Gastrocnemius medialis (tissue), 4 donors: ENCODE results near the gene SLC49A4. TPM values are rescaled to one million over a fixed set of nuclear protein-coding genes. Genes with fewer than 3 reads are reported as not detected.

Experiments
- ATAC-seq, 2 donors: fragments of 150-250 bp; one replicate each; pipeline ENCODE4 v1.9.1; 2016
- DNase-seq, 2 donors: peaks; one replicate each; pipeline ENCODE4 v3.0.0-alpha.2; 2019
- H3K27ac ChIP-seq, 4 donors: fragments of 200-600 bp; sonication (generic); 1 replicate in 1 of 4; 2 replicates in 3 of 4; pipeline ENCODE4 v1.5.1; 2016 to 2018; ENCODE audit warnings: mild to moderate bottlenecking in 2 of 4, moderate library complexity in 1 of 4
- H3K27me3 ChIP-seq, 3 donors: fragments of 200-600 bp; sonication (generic) in 2 of 3; 1 replicate in 1 of 3; 2 replicates in 2 of 3; pipeline versions ENCODE4 v1.5.1 to v1.6.0; 2016 to 2019; ENCODE audit warnings: mild to moderate bottlenecking in 1 of 3, moderate library complexity in 1 of 3
- H3K36me3 ChIP-seq, 2 donors: fragments of 200-600 bp; sonication (generic) in 1 of 2; one replicate each; pipeline ENCODE4 v1.5.1; 2017 to 2018
- H3K4me1 ChIP-seq, 2 donors: fragments of 200-600 bp; sonication (generic) in 1 of 2; one replicate each; pipeline ENCODE4 v1.5.1; 2016 to 2017; ENCODE audit warnings: mild to moderate bottlenecking in 2 of 2
- H3K4me3 ChIP-seq, 4 donors: fragments of 200-600 bp; sonication (generic) in 3 of 4; 1 replicate in 1 of 4; 2 replicates in 3 of 4; pipeline ENCODE4 v1.5.1; 2016 to 2019; ENCODE audit warnings: mild to moderate bottlenecking in 2 of 4
- H3K9me3 ChIP-seq, 3 donors: fragments of 200-600 bp; sonication (generic) in 2 of 3; 1 replicate in 1 of 3; 2 replicates in 2 of 3; pipeline ENCODE4 v1.5.1; 2016 to 2019
- POLR2A ChIP-seq, 2 donors: fragments of 450-650 bp; IDR thresholded peaks; one replicate each; pipeline ENCODE4 v1.6.1; 2017; ENCODE audit warnings: antibody characterized with exemption in 2 of 2, mild to moderate bottlenecking in 2 of 2, moderate library complexity in 2 of 2
- in situ Hi-C, 4 donors: fragments of 200-750 bp; cut with MboI; loops; one replicate each; pipeline versions ENCODE4 v1.15.0 to v1.8.0; 2017; ENCODE audit warnings: low sequenced_read_pairs in 4 of 4
- intact Hi-C: fragments of 100-400 bp; cut with DNase I; formaldehyde crosslinking; loops from one replicate; pipeline ENCODE4 v1.15.1; 2023; ENCODE audit warnings: low total_unique reads
- total RNA-seq, 4 donors: library from RNA; depleted of rRNA; stranded (reverse); fragments of >200 nt; gene quantifications; one replicate each; pipeline versions ENCODE4 v1.1.0 to v1.2.3, GENCODE V29; 2016
- TF ChIP-seq, protein P1 (sequence below), 5 experiments: fragments of 450-650 bp in 3 of 5; fragments of 200-600 bp in 2 of 5; sonication (generic) in 2 of 5; IDR thresholded peaks in 4 of 5; conservative IDR thresholded peaks in 1 of 5; 1 replicate in 4 of 5; 2 replicates in 1 of 5; pipeline ENCODE4 v1.5.1; 2016 to 2019; ENCODE audit warnings: antibody characterized with exemption in 5 of 5, mild to moderate bottlenecking in 3 of 5, moderate library complexity in 3 of 5

SLC49A4 gene
- total RNA-seq, 4 donors from 2014 or later, result 29.0 to 81.7 (median 44.8) TPM

DNA sequence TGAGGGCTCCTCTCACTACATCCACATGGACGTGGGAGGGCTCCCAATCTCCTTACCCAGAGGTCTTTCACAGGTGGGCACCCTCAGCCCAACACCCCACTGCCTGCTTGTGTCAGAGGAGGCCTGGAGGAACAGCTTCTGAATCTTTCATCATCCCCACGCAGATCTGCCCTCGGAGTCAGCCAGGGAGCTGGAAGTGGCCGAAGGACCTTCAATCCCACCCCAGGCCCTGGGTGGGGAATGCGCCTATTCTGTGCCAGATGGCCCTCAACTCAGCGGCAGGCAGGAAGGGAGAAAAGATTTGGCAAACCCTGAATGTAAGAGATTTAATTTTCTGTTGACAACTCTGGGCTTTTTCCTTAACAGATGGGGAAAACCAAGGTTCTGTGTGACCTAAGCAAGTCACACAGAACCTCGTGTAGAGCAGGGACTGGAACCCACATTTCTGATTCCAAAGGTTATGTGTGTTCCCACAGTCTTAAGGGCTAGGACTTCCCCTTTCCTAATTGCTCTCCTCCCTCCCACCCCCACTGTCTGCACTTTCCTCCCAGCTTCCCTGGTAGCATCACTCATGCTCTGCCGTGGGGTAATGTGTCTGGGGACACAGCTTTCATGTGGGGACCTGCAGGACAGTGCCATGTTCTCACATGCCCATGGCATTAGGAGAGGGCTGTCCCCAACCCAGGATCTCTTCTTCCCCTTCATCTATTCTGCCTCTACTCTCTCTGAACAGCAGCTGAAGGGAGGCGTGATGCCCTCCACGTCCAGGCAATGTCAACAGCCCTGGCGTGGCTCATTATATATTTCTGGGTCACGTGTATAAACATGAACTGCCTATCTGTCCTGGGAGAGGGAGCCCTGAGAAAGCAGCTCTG lies 134.6 kb downstream of the SLC49A4 start:
- intact Hi-C loops, result no loop called here

DNA sequence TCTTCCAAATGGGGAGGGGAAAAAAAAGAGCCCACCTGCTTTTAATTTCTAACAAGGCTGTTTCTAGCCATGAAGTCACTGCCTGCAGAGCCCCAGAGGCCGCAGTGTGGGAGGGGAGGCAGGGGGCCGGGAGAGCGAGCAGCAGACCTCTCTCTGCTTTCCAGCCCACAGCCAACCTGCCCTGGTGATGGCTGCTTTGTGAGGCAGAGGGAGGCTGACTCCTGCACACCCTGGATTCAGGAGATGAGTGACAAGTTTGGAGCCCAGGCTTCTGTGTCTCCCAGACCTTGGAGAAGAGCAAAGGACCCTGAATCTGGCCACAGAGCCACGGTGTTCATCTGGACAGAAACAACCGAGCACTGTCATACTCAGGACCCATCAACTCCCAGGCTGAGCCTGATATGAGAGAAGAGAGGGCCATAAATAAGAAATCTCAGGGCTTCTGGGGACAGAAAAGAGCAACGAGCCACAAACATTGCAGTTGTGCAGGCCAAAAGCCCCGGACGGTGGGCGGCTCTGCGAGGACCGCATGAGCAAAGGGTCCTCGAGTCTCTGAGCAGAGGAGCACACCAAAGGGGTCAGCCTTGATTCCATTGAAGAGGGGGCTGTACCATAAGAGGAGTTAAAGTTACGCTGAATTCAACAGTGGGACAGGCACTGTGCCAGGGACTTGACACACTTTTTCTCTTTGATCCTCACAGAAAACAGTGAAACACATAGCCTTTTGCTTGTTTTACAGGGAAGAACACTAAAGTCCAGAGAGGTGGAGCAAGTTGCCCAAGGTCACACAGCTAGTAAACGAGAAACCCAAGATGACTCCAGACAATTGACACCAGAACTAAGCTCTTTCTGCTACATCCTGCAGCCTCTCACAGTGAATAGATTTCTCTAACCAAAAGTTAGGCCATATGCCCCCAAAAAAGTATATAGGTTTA lies 135.5 kb downstream of the SLC49A4 start:
- intact Hi-C loops (no loop called here), in situ Hi-C loops (loop anchor here in 2 of 4 donors (25.0 kb wide), 1 partner anchor 332 kb away; no protein-coding TSS in a partner anchor)
- H3K27ac ChIP-seq, result no peak overlapping the region
- DNase-seq (no peak), ATAC-seq (no peak)
- H3K36me3 ChIP-seq, result no peaks in the 10 kb centered on the region
- no peaks in the 10 kb centered on the region for H3K27me3 ChIP-seq
- TF ChIP-seq, protein P1, sequence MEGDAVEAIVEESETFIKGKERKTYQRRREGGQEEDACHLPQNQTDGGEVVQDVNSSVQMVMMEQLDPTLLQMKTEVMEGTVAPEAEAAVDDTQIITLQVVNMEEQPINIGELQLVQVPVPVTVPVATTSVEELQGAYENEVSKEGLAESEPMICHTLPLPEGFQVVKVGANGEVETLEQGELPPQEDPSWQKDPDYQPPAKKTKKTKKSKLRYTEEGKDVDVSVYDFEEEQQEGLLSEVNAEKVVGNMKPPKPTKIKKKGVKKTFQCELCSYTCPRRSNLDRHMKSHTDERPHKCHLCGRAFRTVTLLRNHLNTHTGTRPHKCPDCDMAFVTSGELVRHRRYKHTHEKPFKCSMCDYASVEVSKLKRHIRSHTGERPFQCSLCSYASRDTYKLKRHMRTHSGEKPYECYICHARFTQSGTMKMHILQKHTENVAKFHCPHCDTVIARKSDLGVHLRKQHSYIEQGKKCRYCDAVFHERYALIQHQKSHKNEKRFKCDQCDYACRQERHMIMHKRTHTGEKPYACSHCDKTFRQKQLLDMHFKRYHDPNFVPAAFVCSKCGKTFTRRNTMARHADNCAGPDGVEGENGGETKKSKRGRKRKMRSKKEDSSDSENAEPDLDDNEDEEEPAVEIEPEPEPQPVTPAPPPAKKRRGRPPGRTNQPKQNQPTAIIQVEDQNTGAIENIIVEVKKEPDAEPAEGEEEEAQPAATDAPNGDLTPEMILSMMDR (IDR thresholded peaks at IDR 0.05 in 4 of 5, conservative IDR thresholded peaks at IDR 0.05 in 1 of 5), result no peak
- no peak for TF ChIP-seq POLR2A (IDR thresholded peaks at IDR 0.05)
- no peaks in the 10 kb centered on the region for H3K4me1 ChIP-seq
- no peak overlapping the region for H3K4me3 ChIP-seq
- no peaks in the 10 kb centered on the region for H3K9me3 ChIP-seq

More for the DNA sequence above, 134.6 kb downstream of the SLC49A4 start:
- H3K27me3 ChIP-seq, result peaks cover 0 to under 1% (median 0%) of the 10 kb centered on the region in 3 donors
- ATAC-seq (no peak), DNase-seq (no peak)
- H3K9me3 ChIP-seq, result no peaks in the 10 kb centered on the region
- in situ Hi-C loops, result loop anchor here in 2 of 4 donors (25.0 kb wide), 1 partner anchor 333 kb away; no protein-coding TSS in a partner anchor
- H3K27ac ChIP-seq, result no peak overlapping the region
- H3K4me1 ChIP-seq, result no peaks in the 10 kb centered on the region
- H3K36me3 ChIP-seq, result no peaks in the 10 kb centered on the region
- no peak overlapping the region for H3K4me3 ChIP-seq
- TF ChIP-seq, protein P1 (IDR thresholded peaks at IDR 0.05 in 4 of 5, conservative IDR thresholded peaks at IDR 0.05 in 1 of 5), result no peak
- TF ChIP-seq POLR2A (IDR thresholded peaks at IDR 0.05), result no peak

Other genes with a start within 250 kb of the SLC49A4 start
- gene PARP9, start 230.8 kb upstream of the SLC49A4 start, total RNA-seq, result 1 to 10 TPM; 5.9 to 9.6 (median 8.2) TPM
- 10 to 100 TPM in 1 of 4 donors, 1 to 10 TPM in 3; 6.6 to 15.6 (median 9.4) TPM for gene DTX3L, start 230.7 kb upstream of the SLC49A4 start, total RNA-seq
- under 1 TPM in 2 of 4 donors, not detected in 2; 0.16 to 0.51 TPM for gene PARP15, start 217.4 kb upstream of the SLC49A4 start, total RNA-seq
- 10 to 100 TPM in 3 of 4 donors, 1 to 10 TPM in 1; 6.0 to 12.3 (median 10.5) TPM for gene PARP14, start 114.2 kb upstream of the SLC49A4 start, total RNA-seq
- 10 to 100 TPM; 14.5 to 30.7 (median 17.0) TPM for gene HSPBAP1, start 1.2 kb upstream of the SLC49A4 start, total RNA-seq
- under 1 TPM in 2 of 4 donors, not detected in 2; 0.10 to 0.26 TPM for gene SEMA5B, start 232.7 kb downstream of the SLC49A4 start, total RNA-seq